ENCODE results near the gene CXCL8.
A peak's percentile ranks its signal among the peaks of the same experiment; 100 is the strongest.

The CXCL8 gene

DNA sequence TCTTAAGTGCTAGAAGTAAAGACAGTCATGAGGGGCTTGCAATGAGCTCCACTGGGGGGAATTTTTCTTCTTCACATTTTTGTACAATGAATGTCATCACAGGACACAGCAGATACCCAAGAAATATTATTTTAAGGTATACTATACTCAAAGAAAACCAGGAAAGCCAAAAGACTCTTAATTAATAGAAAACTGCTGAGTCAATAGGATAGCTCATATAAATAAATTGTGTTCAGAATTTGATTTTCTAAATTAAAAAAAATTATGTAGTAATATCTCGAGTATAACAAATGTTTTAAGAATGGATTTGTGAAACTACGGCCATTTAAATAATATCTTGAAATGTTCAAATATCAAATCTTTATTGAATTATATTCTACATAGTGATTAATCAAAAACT lies 25.7 kb upstream of the CXCL8 start:
- TF ChIP-seq, protein P1, sequence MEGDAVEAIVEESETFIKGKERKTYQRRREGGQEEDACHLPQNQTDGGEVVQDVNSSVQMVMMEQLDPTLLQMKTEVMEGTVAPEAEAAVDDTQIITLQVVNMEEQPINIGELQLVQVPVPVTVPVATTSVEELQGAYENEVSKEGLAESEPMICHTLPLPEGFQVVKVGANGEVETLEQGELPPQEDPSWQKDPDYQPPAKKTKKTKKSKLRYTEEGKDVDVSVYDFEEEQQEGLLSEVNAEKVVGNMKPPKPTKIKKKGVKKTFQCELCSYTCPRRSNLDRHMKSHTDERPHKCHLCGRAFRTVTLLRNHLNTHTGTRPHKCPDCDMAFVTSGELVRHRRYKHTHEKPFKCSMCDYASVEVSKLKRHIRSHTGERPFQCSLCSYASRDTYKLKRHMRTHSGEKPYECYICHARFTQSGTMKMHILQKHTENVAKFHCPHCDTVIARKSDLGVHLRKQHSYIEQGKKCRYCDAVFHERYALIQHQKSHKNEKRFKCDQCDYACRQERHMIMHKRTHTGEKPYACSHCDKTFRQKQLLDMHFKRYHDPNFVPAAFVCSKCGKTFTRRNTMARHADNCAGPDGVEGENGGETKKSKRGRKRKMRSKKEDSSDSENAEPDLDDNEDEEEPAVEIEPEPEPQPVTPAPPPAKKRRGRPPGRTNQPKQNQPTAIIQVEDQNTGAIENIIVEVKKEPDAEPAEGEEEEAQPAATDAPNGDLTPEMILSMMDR (IDR thresholded peaks at IDR 0.05; ENCODE audit: low read depth, low read length, missing control alignments): no peak
- no peak for DNase-seq (ENCODE audit: extremely low read depth, low read depth)
- H3K4me3 ChIP-seq (replicated peaks; ENCODE audit: low read depth, low read length): no peak overlapping the region

DNA sequence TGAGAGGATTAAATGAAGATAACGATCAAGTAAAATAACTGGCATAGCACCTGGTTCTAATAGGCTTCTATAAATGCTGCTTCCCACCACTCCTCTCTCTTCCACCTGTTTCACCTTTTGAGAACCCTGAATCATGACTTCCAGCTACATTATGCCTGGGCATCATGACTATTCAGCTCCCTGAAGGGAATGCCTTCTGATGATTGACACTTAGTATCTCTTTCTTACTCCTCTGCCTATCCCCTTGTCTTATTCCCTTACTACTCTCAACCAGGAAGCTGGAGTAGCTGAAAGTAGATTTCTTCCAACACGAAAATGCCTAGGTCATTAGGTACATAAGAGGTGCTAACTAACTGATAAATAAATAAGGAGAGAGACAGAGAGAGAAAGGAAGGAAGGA lies 24.7 kb upstream of the CXCL8 start:
- H3K4me3 ChIP-seq (replicated peaks; ENCODE audit: low read depth, low read length): no peak overlapping the region
- no peak for DNase-seq (ENCODE audit: extremely low read depth, low read depth)
- TF ChIP-seq, protein P1 (IDR thresholded peaks at IDR 0.05; ENCODE audit: low read depth, low read length, missing control alignments): no peak

- DNase-seq (ENCODE audit: extremely low read depth, low read depth): no peak
- TF ChIP-seq, protein P1 (IDR thresholded peaks at IDR 0.05; ENCODE audit: low read depth, low read length, missing control alignments): no peak
- no peak overlapping the region for H3K4me3 ChIP-seq (replicated peaks; ENCODE audit: low read depth, low read length)
Measured at GRCh38 chr4:73718375-73719373, 21.7 kb upstream of the CXCL8 start.

DNA sequence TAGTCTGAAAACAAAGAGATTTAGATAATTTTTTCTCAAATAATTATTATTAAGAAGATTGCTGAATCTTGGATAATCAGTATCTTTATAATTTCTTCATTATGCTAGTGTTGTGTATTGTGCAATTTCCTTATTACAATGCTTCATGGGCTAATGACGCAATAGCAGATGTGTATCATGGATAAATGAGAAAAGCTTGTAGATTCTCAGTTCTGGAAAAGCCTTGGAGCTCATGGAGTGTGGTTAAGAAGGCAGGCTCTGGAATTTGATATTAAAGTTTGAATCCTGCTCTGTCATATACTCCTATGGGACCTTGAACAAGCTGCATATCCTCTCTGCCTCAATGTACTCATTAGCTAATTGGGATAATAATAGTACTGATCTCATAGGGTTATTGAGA lies 18.9 kb upstream of the CXCL8 start:
- peak; percentile 41 for DNase-seq (ENCODE audit: extremely low read depth, low read depth)
- TF ChIP-seq, protein P1 (IDR thresholded peaks at IDR 0.05; ENCODE audit: low read depth, low read length, missing control alignments): no peak
- H3K4me3 ChIP-seq (replicated peaks; ENCODE audit: low read depth, low read length): no peak overlapping the region

DNA sequence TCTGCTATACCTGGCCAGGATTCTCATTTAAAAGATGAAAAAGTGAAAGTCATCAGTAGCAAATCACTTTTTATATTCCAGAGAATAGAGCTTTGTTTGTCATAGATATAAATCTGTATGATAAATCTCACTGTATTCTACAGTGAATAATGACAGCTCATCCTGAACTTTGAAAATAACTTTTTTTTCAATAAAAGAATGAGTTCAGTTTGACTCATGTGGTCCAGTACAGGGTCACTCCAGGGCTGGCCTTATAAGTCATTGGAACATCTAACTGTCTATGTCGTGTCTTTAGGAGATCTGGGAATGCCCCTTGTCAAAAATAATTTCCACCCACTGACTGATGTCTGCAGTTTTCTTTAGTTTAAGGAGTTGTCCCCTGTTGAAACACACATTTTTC lies 18.5 kb upstream of the CXCL8 start:
- no peak for DNase-seq (ENCODE audit: extremely low read depth, low read depth)
- TF ChIP-seq, protein P1 (IDR thresholded peaks at IDR 0.05; ENCODE audit: low read depth, low read length, missing control alignments): no peak
- no peak overlapping the region for H3K4me3 ChIP-seq (replicated peaks; ENCODE audit: low read depth, low read length)

GRCh38 chr4:73723023-73723422 lies 17.3 kb upstream of the CXCL8 start:
- H3K4me3 ChIP-seq (replicated peaks; ENCODE audit: low read depth, low read length): no peak overlapping the region
- TF ChIP-seq, protein P1 (IDR thresholded peaks at IDR 0.05; ENCODE audit: low read depth, low read length, missing control alignments): no peak
- DNase-seq (ENCODE audit: extremely low read depth, low read depth): no peak

All from HFF-Myc (cell line).